Breast epithelium (tissue), 3 donors: ENCODE measurements around the gene EPN2.

Experiments used
- POLR2AphosphoS5 ChIP-seq, 3 donors: sonication (generic); formaldehyde crosslinking; IDR thresholded peaks; one replicate each; pipeline ENCODE4 v1.6.1; 2017; ENCODE audit warnings: antibody characterized with exemption in 3 of 3
- TF ChIP-seq, protein P1 (sequence below), 3 donors: fragments of 450-650 bp; IDR thresholded peaks; one replicate each; pipeline ENCODE4 v1.5.1; 2016 to 2017; ENCODE audit warnings: antibody characterized with exemption in 3 of 3, mild to moderate bottlenecking in 3 of 3, moderate library complexity in 3 of 3

DNA sequence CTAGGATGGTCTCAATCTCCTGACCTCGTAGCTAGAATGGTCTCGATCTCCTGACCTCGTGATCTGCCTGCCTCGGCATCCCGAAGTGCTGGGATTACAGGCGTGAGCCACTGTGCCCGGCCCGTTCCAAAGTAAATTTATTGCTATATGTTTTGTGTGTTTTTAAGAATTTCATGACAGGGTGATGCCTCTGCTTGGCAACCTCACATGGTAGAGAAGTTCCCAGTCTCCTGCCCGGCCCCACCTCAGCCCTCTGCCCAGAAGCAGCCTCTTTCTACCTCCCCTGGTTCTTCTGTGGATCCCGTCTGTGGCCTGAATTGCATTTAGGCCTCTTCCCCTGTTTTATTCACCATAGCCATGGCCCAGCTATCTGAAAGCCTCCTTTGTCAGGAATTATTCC is 70.4 kb downstream of the EPN2 start:
- no peak for TF ChIP-seq POLR2AphosphoS5 (IDR thresholded peaks at IDR 0.05)
- TF ChIP-seq, protein P1, sequence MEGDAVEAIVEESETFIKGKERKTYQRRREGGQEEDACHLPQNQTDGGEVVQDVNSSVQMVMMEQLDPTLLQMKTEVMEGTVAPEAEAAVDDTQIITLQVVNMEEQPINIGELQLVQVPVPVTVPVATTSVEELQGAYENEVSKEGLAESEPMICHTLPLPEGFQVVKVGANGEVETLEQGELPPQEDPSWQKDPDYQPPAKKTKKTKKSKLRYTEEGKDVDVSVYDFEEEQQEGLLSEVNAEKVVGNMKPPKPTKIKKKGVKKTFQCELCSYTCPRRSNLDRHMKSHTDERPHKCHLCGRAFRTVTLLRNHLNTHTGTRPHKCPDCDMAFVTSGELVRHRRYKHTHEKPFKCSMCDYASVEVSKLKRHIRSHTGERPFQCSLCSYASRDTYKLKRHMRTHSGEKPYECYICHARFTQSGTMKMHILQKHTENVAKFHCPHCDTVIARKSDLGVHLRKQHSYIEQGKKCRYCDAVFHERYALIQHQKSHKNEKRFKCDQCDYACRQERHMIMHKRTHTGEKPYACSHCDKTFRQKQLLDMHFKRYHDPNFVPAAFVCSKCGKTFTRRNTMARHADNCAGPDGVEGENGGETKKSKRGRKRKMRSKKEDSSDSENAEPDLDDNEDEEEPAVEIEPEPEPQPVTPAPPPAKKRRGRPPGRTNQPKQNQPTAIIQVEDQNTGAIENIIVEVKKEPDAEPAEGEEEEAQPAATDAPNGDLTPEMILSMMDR (IDR thresholded peaks at IDR 0.05) = no peak
